Right ventricle myocardium inferior (tissue), 1 donor: ENCODE results near the gene DALRD3. TPM values are rescaled to one million over a fixed set of nuclear protein-coding genes. Genes with fewer than 3 reads are reported as not detected.
A peak's percentile ranks its signal among the peaks of the same experiment; 100 is the strongest.

Source experiments
- ATAC-seq: fragments of 200-7000 bp; cut with Tn5 transposase; one replicate; pipeline ENCODE4 v1.9.1; 2020; ENCODE audit warnings: mild to moderate bottlenecking, moderate library complexity
- DNase-seq: peaks from one replicate; pipeline ENCODE4 v3.0.0; 2021; ENCODE audit errors: missing footprints
- intact Hi-C: fragments of 100-400 bp; cut with DNase I; formaldehyde crosslinking; loops from one replicate; pipeline ENCODE4 v1.11.0; 2022
- long read RNA-seq: library from polyadenylated mRNA; unstranded; transcript quantifications from one replicate; pipeline ENCODE4 v2.0.0, GENCODE V29; 2021
- total RNA-seq: library from RNA; stranded (reverse); fragmentation: NEBNext Ultra II Directional; extraction: Animal tissue kit (Norgen Biotek cat#: 25700); gene quantifications from one replicate; pipeline ENCODE4 v1.2.1, GENCODE V29; 2021
- donor health status: DM: no; HTN: yes; CAD: no; lungs with severe emphysema.

Gene DALRD3
- total RNA-seq, result 9.0 TPM
- long read RNA-seq, partial matches to known transcripts, result 0 of 8 reads
- long read RNA-seq, other reads (novel, unspliced or antisense), result 4 of 8 reads

GRCh38 chr3:49017971-49018706 lies at the start of gene DALRD3:
TSS of gene DALRD3 (minus strand) at chr3:49018580. CDS start at chr3:49018564, 16 bp downstream.
- DNase-seq, result peak; percentile 84
- no peak for ATAC-seq
- intact Hi-C loops, result no loop called here

GRCh38 chr3:49058011-49058410 lies 39.6 kb upstream of the DALRD3 start:
- DNase-seq (no peak), ATAC-seq (no peak)
- intact Hi-C loops, result no loop called here

GRCh38 chr3:49057268-49057667 lies 38.9 kb upstream of the DALRD3 start:
- DNase-seq, result no peak
- no peak for ATAC-seq
- intact Hi-C loops, result no loop called here

GRCh38 chr3:49054344-49054862 lies 36.0 kb upstream of the DALRD3 start:
- DNase-seq (no peak), ATAC-seq (no peak)
- intact Hi-C loops, result no loop called here

GRCh38 chr3:49053543-49053942 lies 35.2 kb upstream of the DALRD3 start:
- ATAC-seq, result no peak
- intact Hi-C loops, result no loop called here

GRCh38 chr3:49035281-49035680 lies 16.9 kb upstream of the DALRD3 start:
- intact Hi-C loops, result no loop called here
- ATAC-seq (no peak), DNase-seq (no peak)

More at GRCh38 chr3:49053543-49053942, 35.2 kb upstream of the DALRD3 start:
- DNase-seq, result no peak

GRCh38 chr3:49034650-49035049 lies 16.3 kb upstream of the DALRD3 start:
- DNase-seq (no peak), ATAC-seq (no peak)
- intact Hi-C loops, result no loop called here

- intact Hi-C loops, result no loop called here
- ATAC-seq (no peak), DNase-seq (no peak)
These were observed 14.4 kb upstream of the DALRD3 start for GRCh38 chr3:49032646-49033304.

- intact Hi-C loops, result no loop called here
- DNase-seq, result no peak
- ATAC-seq, result no peak
These were observed 11.9 kb upstream of the DALRD3 start for GRCh38 chr3:49030321-49030720.

GRCh38 chr3:49029563-49029884 lies 11.1 kb upstream of the DALRD3 start:
- intact Hi-C loops, result loop anchor here (10.0 kb wide), 1 partner anchor 395 kb away; the partner anchor contains the start of genes AMT and NICN1
- DNase-seq, result no peak
- ATAC-seq, result no peak

- peak; percentile 97 for DNase-seq
- intact Hi-C loops, result loop anchor here (10.0 kb wide), 1 partner anchor 396 kb away; the partner anchor contains the start of genes AMT and NICN1
- ATAC-seq, result peak; percentile 93
These were observed 10.5 kb upstream of the DALRD3 start, which contains the start of gene IMPDH2 for GRCh38 chr3:49028673-49029562. TSS of gene IMPDH2 (minus strand) at chr3:49029398. CDS start at chr3:49029350, 48 bp downstream.

GRCh38 chr3:49028298-49028672 lies 9.9 kb upstream of the DALRD3 start:
- intact Hi-C loops, result loop anchor here (10.0 kb wide), 1 partner anchor 397 kb away; the partner anchor contains the start of genes AMT and NICN1
- DNase-seq, result no peak
- no peak for ATAC-seq

- intact Hi-C loops, result loop anchor here (10.0 kb wide), 1 partner anchor 397 kb away; the partner anchor contains the start of genes AMT and NICN1
- no peak for ATAC-seq
- DNase-seq, result no peak
These were observed 9.3 kb upstream of the DALRD3 start for GRCh38 chr3:49027634-49028033.

- ATAC-seq (no peak), DNase-seq (no peak)
- intact Hi-C loops, result loop anchor here (10.0 kb wide), 1 partner anchor 398 kb away; the partner anchor contains the start of genes AMT and NICN1
These were observed 8.2 kb upstream of the DALRD3 start for GRCh38 chr3:49026536-49026935.

- no peak for ATAC-seq
- intact Hi-C loops, result loop anchor here (1.0 to 10.0 kb wide), 2 partner anchors 16 to 399 kb away; partner anchors contain the start of genes AMT and NICN1
- no peak for DNase-seq
These were observed 7.6 kb upstream of the DALRD3 start for GRCh38 chr3:49025793-49026520.

GRCh38 chr3:49025005-49025792 lies 6.8 kb upstream of the DALRD3 start:
- DNase-seq (no peak), ATAC-seq (no peak)
- intact Hi-C loops, result loop anchor here (1.0 to 10.0 kb wide), 2 partner anchors 15 to 400 kb away; partner anchors contain the start of genes AMT and NICN1

GRCh38 chr3:49024449-49024848 lies 6.1 kb upstream of the DALRD3 start:
- DNase-seq, result no peak
- ATAC-seq, result no peak
- intact Hi-C loops, result loop anchor here (5.0 to 10.0 kb wide), 3 partner anchors 68 to 400 kb away; partner anchors contain the start of genes AMT, LAMB2, NICN1 and QRICH1
